PC-9 (cell line): ENCODE results near the gene C17orf67.

ENCODE experiments used
- CTCF ChIP-seq: fragments of 200-600 bp; sonication (generic); conservative IDR thresholded peaks from 2 replicates; pipeline ENCODE4 v1.6.1; 2017; ENCODE audit warnings: mixed run types, antibody characterized with exemption, mild to moderate bottlenecking, moderate library complexity
- EZH2 ChIP-seq: fragments of 200-600 bp; sonication (generic); IDR thresholded peaks from 2 replicates; pipeline ENCODE4 v1.8.0; 2017; ENCODE audit warnings: antibody characterized with exemption, low read depth

GRCh38 chr17:56779322-56779721 lies 54.4 kb downstream of the C17orf67 start:
- TF ChIP-seq CTCF (no peak), EZH2 (no peak)
